ENCODE data around the gene DDX47. TPM values are rescaled to one million over a fixed set of nuclear protein-coding genes. Genes with fewer than 3 reads are reported as not detected.
"Not testable (repeated sequence)": the region's sequence is repeated elsewhere in the genome, so short reads cannot be mapped to it uniquely, and the experiment has no call there.

Gene DDX47
- total RNA-seq, 2 experiments from 2014 or later, result 45.1 to 59.1 TPM

DNA sequence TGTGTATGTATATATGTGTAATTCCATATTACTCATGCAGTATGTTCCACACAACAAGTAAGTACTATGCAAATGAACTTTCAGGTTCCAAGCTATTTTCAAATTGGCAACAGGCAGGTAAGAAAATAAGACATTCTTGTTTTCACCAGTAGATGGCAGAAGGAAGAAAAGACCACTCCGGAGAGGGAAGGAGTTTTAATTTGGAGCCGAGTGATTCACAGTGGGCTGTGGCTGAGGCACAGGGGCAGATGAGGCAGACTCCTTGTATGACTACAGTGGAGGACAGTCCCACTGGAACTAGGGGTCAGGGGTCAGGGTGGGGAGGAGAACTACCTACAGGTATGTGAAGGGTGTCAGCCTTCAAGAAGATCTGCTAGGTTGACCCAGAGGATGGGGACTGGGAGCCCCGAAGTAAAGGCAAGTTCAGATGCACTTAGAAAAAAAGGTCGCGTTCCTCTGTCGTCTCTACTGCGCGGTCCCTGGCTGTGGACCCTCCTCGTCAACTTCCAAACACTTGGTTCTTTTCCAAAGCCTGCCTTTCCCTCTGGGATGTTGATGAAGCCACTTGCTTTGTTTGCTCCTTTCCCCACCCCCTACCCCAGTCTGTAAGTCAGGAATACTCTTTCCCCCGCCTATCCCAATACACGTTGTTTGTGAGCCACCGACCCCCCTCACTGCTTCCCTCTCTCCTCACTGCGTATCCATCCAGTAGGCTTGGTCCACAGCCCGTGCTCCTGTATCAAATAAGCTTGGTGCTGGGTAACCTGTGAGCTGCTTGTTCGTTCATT is 24.1 kb downstream of the DDX47 start:
- no TSS peak for BruUV-seq (replicated peaks)
- ChIA-PET CTCF (ENCODE audit: unreplicated experiment) (interaction anchor here (0.6 kb wide), 1 partner anchor 10 kb away, joined by 4 read pairs; no protein-coding TSS in a partner anchor), POLR2A (interaction anchor here (0.6 kb wide), 2 partner anchors 10 to 215 kb away, joined by 3 to 6 read pairs; no protein-coding TSS in a partner anchor)
- no peak overlapping the region for H3K4me3 ChIP-seq (ENCODE audit: low read depth, low read length, poor library complexity, severe bottlenecking)
- H3K9me2 ChIP-seq (ENCODE audit: insufficient read depth, low read length), result no peaks in the 10 kb centered on the region
- H2AFZ ChIP-seq (ENCODE audit: low read length), result no peak overlapping the region
- H3K79me2 ChIP-seq (ENCODE audit: insufficient read depth, low read depth, low read length), result no peaks in the 10 kb centered on the region
- H3K9me3 ChIP-seq (ENCODE audit: low read length), result no peaks in the 10 kb centered on the region
- H3K4me2 ChIP-seq (ENCODE audit: low read length), result no peak overlapping the region
- H3K27ac ChIP-seq (ENCODE audit: low read depth, low read length, poor library complexity, severe bottlenecking), result no peak overlapping the region
- intact Hi-C loops (cut with micrococcal nuclease; ENCODE audit: unreplicated experiment), result no loop called here
- H3K36me3 ChIP-seq (ENCODE audit: insufficient read depth, low read length), result peaks cover 28% of the 10 kb centered on the region
- no peaks in the 10 kb centered on the region for H3K4me1 ChIP-seq (ENCODE audit: insufficient read depth, low read length, poor library complexity, severe bottlenecking)
- TF ChIP-seq, protein P1, sequence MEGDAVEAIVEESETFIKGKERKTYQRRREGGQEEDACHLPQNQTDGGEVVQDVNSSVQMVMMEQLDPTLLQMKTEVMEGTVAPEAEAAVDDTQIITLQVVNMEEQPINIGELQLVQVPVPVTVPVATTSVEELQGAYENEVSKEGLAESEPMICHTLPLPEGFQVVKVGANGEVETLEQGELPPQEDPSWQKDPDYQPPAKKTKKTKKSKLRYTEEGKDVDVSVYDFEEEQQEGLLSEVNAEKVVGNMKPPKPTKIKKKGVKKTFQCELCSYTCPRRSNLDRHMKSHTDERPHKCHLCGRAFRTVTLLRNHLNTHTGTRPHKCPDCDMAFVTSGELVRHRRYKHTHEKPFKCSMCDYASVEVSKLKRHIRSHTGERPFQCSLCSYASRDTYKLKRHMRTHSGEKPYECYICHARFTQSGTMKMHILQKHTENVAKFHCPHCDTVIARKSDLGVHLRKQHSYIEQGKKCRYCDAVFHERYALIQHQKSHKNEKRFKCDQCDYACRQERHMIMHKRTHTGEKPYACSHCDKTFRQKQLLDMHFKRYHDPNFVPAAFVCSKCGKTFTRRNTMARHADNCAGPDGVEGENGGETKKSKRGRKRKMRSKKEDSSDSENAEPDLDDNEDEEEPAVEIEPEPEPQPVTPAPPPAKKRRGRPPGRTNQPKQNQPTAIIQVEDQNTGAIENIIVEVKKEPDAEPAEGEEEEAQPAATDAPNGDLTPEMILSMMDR (conservative IDR thresholded peaks at IDR 0.05; ENCODE audit: low read length), result peak; percentile 80
- TF ChIP-seq EZH2phosphoT487 (IDR thresholded peaks at IDR 0.05; ENCODE audit: borderline replicate concordance, low read depth, low read length), result no peak
- peak; percentile 41 for DNase-seq (ENCODE audit: low spot score)
- H4K20me1 ChIP-seq (ENCODE audit: insufficient read depth, low read length), result no peaks in the 10 kb centered on the region

DNA sequence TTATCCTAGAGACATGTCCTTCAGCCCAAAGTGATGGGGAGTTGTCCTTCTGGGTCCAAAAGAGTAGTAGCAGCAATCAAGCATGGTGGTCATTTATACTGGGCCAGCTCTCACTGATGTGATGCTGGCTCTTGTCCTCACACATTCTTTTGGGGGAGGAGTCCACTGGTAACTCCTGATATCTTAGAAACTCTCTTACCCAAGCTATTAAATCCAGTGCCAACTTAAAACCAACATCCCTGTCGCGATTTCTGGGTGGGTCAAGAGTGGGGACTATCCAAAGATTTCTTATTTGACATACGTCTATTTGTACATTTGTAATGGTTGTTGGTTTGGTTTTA is 24.6 kb downstream of the DDX47 start:
- no peaks in the 10 kb centered on the region for H3K9me3 ChIP-seq (ENCODE audit: low read length)
- no peaks in the 10 kb centered on the region for H3K79me2 ChIP-seq (ENCODE audit: insufficient read depth, low read depth, low read length)
- no peaks in the 10 kb centered on the region for H3K9me2 ChIP-seq (ENCODE audit: insufficient read depth, low read length)
- BruUV-seq (replicated peaks), result no TSS peak
- TF ChIP-seq, protein P1 (conservative IDR thresholded peaks at IDR 0.05; ENCODE audit: low read length), result no peak
- no peak for TF ChIP-seq EZH2phosphoT487 (IDR thresholded peaks at IDR 0.05; ENCODE audit: borderline replicate concordance, low read depth, low read length)
- POLR2A ChIA-PET, result interaction anchor here (0.6 kb wide), 2 partner anchors 16 to 215 kb away, joined by 3 to 4 read pairs; no protein-coding TSS in a partner anchor
- H3K4me3 ChIP-seq (ENCODE audit: low read depth, low read length, poor library complexity, severe bottlenecking), result no peak overlapping the region
- peaks cover 22% of the 10 kb centered on the region for H3K36me3 ChIP-seq (ENCODE audit: insufficient read depth, low read length)
- no peak for DNase-seq (ENCODE audit: low spot score)
- H3K4me1 ChIP-seq (ENCODE audit: insufficient read depth, low read length, poor library complexity, severe bottlenecking), result no peaks in the 10 kb centered on the region
- H4K20me1 ChIP-seq (ENCODE audit: insufficient read depth, low read length), result no peaks in the 10 kb centered on the region
- H2AFZ ChIP-seq (ENCODE audit: low read length), result no peak overlapping the region
- H3K4me2 ChIP-seq (ENCODE audit: low read length), result no peak overlapping the region
- H3K27ac ChIP-seq (ENCODE audit: low read depth, low read length, poor library complexity, severe bottlenecking), result no peak overlapping the region
- intact Hi-C loops (cut with micrococcal nuclease; ENCODE audit: unreplicated experiment), result no loop called here
- CTCF ChIA-PET (ENCODE audit: unreplicated experiment), result no interaction called here

DNA sequence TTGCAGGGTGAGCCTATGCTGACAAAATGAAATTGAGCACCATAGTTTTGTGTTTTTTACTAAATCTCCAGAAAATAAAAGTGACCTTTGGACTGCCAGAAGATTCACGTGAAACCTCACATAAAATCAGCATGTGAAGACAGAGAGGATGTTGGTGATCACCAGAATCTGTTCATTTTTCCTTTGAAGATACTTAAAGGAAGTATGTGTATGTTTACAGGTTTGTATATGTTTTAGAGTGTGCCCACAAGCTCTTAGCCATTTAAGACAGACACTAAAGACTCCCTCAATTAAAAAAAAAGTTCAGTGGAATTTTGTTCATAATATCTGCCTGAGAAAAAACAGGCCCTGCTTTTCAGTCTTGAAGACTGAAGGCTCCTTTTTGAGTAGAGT is 25.9 kb downstream of the DDX47 start:
- no peak for DNase-seq (ENCODE audit: low spot score)
- TF ChIP-seq EZH2phosphoT487 (IDR thresholded peaks at IDR 0.05; ENCODE audit: borderline replicate concordance, low read depth, low read length), result no peak
- TF ChIP-seq, protein P1 (conservative IDR thresholded peaks at IDR 0.05; ENCODE audit: low read length), result no peak
- Histone ChIP-seq H3K4me3 (ENCODE audit: low read depth, low read length, poor library complexity, severe bottlenecking) (no peak overlapping the region), H3K9me3 (ENCODE audit: low read length) (no peaks in the 10 kb centered on the region), H3K9me2 (ENCODE audit: insufficient read depth, low read length) (no peaks in the 10 kb centered on the region), H3K4me2 (ENCODE audit: low read length) (no peak overlapping the region), H3K79me2 (ENCODE audit: insufficient read depth, low read depth, low read length) (no peaks in the 10 kb centered on the region), H3K27ac (ENCODE audit: low read depth, low read length, poor library complexity, severe bottlenecking) (no peak overlapping the region), H2AFZ (ENCODE audit: low read length) (no peak overlapping the region), H3K36me3 (ENCODE audit: insufficient read depth, low read length) (peaks cover 13% of the 10 kb centered on the region; the same call in 1 of the 2 replicates), H3K4me1 (ENCODE audit: insufficient read depth, low read length, poor library complexity, severe bottlenecking) (no peaks in the 10 kb centered on the region), H4K20me1 (ENCODE audit: insufficient read depth, low read length) (no peaks in the 10 kb centered on the region)
- POLR2A ChIA-PET, result no interaction called here
- intact Hi-C loops (cut with micrococcal nuclease; ENCODE audit: unreplicated experiment), result no loop called here
- no TSS peak for BruUV-seq (replicated peaks)
- CTCF ChIA-PET (ENCODE audit: unreplicated experiment), result no interaction called here

DNA sequence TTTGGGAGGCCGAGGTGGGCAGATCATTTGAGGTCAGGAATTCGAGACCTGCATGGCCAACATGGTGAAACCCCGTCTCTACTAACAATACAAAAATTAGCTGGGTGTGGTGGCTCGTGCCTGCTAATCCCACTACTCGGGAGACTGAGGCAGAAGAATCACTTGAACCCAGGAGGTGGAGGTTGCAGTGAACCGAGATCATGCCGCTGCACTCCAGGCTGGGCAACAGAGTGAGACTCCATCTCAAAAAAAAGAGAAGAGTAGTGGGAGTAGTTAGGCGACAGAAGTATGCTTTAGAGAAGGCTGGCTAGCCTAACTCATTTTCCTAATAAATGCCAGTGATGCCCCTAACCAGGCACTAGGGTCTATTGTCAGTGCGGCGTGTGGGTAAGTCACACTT is 26.3 kb downstream of the DDX47 start:
- H3K36me3 ChIP-seq (ENCODE audit: insufficient read depth, low read length), result peaks cover 12% of the 10 kb centered on the region; the same call in 1 of the 2 replicates
- H2AFZ ChIP-seq (ENCODE audit: low read length); intact Hi-C loops (cut with micrococcal nuclease; ENCODE audit: unreplicated experiment); H3K4me3 ChIP-seq (ENCODE audit: low read depth, low read length, poor library complexity, severe bottlenecking); CTCF ChIA-PET (ENCODE audit: unreplicated experiment); H3K9me3 ChIP-seq (ENCODE audit: low read length); H3K27ac ChIP-seq (ENCODE audit: low read depth, low read length, poor library complexity, severe bottlenecking); BruUV-seq (replicated peaks); H3K4me2 ChIP-seq (ENCODE audit: low read length); POLR2A ChIA-PET; H4K20me1 ChIP-seq (ENCODE audit: insufficient read depth, low read length); H3K4me1 ChIP-seq (ENCODE audit: insufficient read depth, low read length, poor library complexity, severe bottlenecking); DNase-seq (ENCODE audit: low spot score); H3K79me2 ChIP-seq (ENCODE audit: insufficient read depth, low read depth, low read length); H3K9me2 ChIP-seq (ENCODE audit: insufficient read depth, low read length): not testable (repeated sequence)

All from OCI-LY7 (cell line).